Spleen (tissue), 7 donors: ENCODE measurements around the gene PNRC2.

Experiments used
- CTCF ChIP-seq, 11 experiments: fragments of 200-600 bp in 7 of 11; fragments of 450-650 bp in 4 of 11; sonication (generic) in 4 of 11; IDR thresholded peaks in 8 of 11; conservative IDR thresholded peaks in 3 of 11; 1 replicate in 7 of 11; 2 replicates in 4 of 11; pipeline versions ENCODE4 v1.4.0 to v1.8.0; 2016 to 2021; ENCODE audit warnings: antibody characterized with exemption in 11 of 11, inconsistent platforms in 4 of 11, mild to moderate bottlenecking in 1 of 11
- POLR2A ChIP-seq, 3 donors: fragments of 450-650 bp; IDR thresholded peaks; one replicate each; pipeline ENCODE4 v1.5.1; 2017; ENCODE audit warnings: antibody characterized with exemption in 3 of 3, mild to moderate bottlenecking in 1 of 3
- POLR2AphosphoS5 ChIP-seq, 3 donors: sonication (generic); formaldehyde crosslinking; IDR thresholded peaks; one replicate each; pipeline ENCODE4 v1.5.1; 2017; ENCODE audit warnings: antibody characterized with exemption in 3 of 3
- donor health status: DM: no; HTN: no; CAD: no; lungs with moderate emphysema.
- donor health status: DM: no; HTN: no; CAD: no.
- donor health status: DM: no; HTN: no; CAD: no.

GRCh38 chr1:23995431-23995837 is 35.8 kb downstream of the PNRC2 start:
- no peak for TF ChIP-seq CTCF (IDR thresholded peaks at IDR 0.05 in 8 of 11, conservative IDR thresholded peaks at IDR 0.05 in 3 of 11)
- no peak for TF ChIP-seq POLR2A (IDR thresholded peaks at IDR 0.05)
- no peak for TF ChIP-seq POLR2AphosphoS5 (IDR thresholded peaks at IDR 0.05)
